B cell (primary cell): ENCODE results near the gene GPR27. TPM values are rescaled to one million over a fixed set of nuclear protein-coding genes. Genes with fewer than 3 reads are reported as not detected.

Experiments
- ATAC-seq: fragments of 200-7000 bp; cut with Tn5 transposase; one replicate; pipeline ENCODE4 v1.10.0; 2021; ENCODE audit warnings: low read depth, mild to moderate bottlenecking, moderate number of reproducible peaks, moderate library complexity
- CTCF ChIA-PET: fragments of 350-600 bp; sonication (Branson Sonifier 250); formaldehyde crosslinking; loops from one replicate; lab custom pipeline; 2021; ENCODE audit warnings: antibody characterized with exemption, inconsistent platforms; lab: Charles Lee
- POLR2A ChIA-PET: fragments of 350-600 bp; sonication (Branson Sonifier 250); formaldehyde crosslinking; loops from one replicate; lab custom pipeline; 2021; ENCODE audit warnings: antibody characterized with exemption; lab: Charles Lee
- DNase-seq: peaks from one replicate; pipeline ENCODE4 v3.0.0; 2013
- H2AFZ ChIP-seq: 2 replicates; pipeline ENCODE4 v1.6.1; 2012; ENCODE audit warnings: mild to moderate bottlenecking, low read depth, low read length; ENCODE audit not compliant: insufficient read depth, poor library complexity, severe bottlenecking
- H3K27ac ChIP-seq, 2 donors: 1 replicate in 1 of 2; 2 replicates in 1 of 2; pipeline ENCODE4 v1.5.1; 2012 to 2013; ENCODE audit warnings: low read length in 2 of 2, mild to moderate bottlenecking in 2 of 2, moderate library complexity in 1 of 2
- H3K27me3 ChIP-seq, 4 experiments: fragments of 200-600 bp in 1 of 4; sonication (generic) in 1 of 4; replicated peaks in 1 of 4; 1 replicate in 2 of 4; 2 replicates in 2 of 4; pipeline versions ENCODE4 v1.6.1 to v1.7.0; 2013 to 2016; ENCODE audit warnings: low read length in 3 of 4, mild to moderate bottlenecking in 2 of 4, mixed read lengths in 1 of 4, moderate library complexity in 1 of 4; ENCODE audit not compliant: insufficient read depth in 4 of 4, control insufficient read depth in 3 of 4; ENCODE audit errors: control extremely low read depth in 1 of 4
- H3K36me3 ChIP-seq, 2 experiments: replicated peaks in 1 of 2; 1 replicate in 1 of 2; 2 replicates in 1 of 2; pipeline versions ENCODE4 v1.6.1 to v1.7.1; 2013; ENCODE audit warnings: low read length in 1 of 2; ENCODE audit not compliant: insufficient read depth in 2 of 2, control insufficient read depth in 1 of 2; ENCODE audit errors: control extremely low read depth in 1 of 2, extremely low read depth in 1 of 2
- H3K4me1 ChIP-seq, 2 donors: fragments of 200-600 bp in 1 of 2; sonication (generic) in 1 of 2; 1 replicate in 1 of 2; 2 replicates in 1 of 2; pipeline versions ENCODE4 v1.5.1 to v1.6.1; 2013 to 2017; ENCODE audit warnings: low read length in 2 of 2; ENCODE audit not compliant: control insufficient read depth in 2 of 2, insufficient read depth in 2 of 2
- H3K4me2 ChIP-seq: replicated peaks from 2 replicates; pipeline ENCODE3; 2012; ENCODE audit warnings: mild to moderate bottlenecking, low read depth, low read length; ENCODE audit not compliant: poor library complexity, severe bottlenecking
- H3K4me3 ChIP-seq, 5 experiments: fragments of 200-600 bp in 1 of 5; sonication (generic) in 1 of 5; 1 replicate in 3 of 5; 2 replicates in 2 of 5; pipeline versions ENCODE4 v1.5.1 to v1.7.0; 2011 to 2016; ENCODE audit warnings: low read length in 4 of 5, mild to moderate bottlenecking in 4 of 5, low read depth in 2 of 5, control low read depth in 1 of 5, moderate library complexity in 1 of 5; ENCODE audit not compliant: insufficient read depth in 1 of 5; ENCODE audit errors: control extremely low read depth in 1 of 5, extremely low read depth in 1 of 5
- H3K79me2 ChIP-seq: fragments of 200-600 bp; sonication (generic); one replicate; pipeline ENCODE4 v1.6.0; 2016; ENCODE audit warnings: low read length; ENCODE audit not compliant: control insufficient read depth, insufficient read depth
- H3K9ac ChIP-seq: fragments of 200-600 bp; sonication (generic); 2 replicates; pipeline ENCODE4 v1.6.1; 2017; ENCODE audit warnings: mild to moderate bottlenecking, low read length, moderate library complexity
- H3K9me3 ChIP-seq, 3 donors: one replicate each; pipeline versions ENCODE4 v1.6.1 to v1.7.1; 2013; ENCODE audit warnings: low read length in 2 of 3; ENCODE audit not compliant: control insufficient read depth in 2 of 3, insufficient read depth in 1 of 3; ENCODE audit errors: control extremely low read depth in 1 of 3
- H4K20me1 ChIP-seq: 2 replicates; pipeline ENCODE4 v1.6.0; 2012; ENCODE audit warnings: mild to moderate bottlenecking, low read length; ENCODE audit not compliant: insufficient read depth, control insufficient read depth, poor library complexity, severe bottlenecking
- H3K27ac Mint-ChIP-seq: one replicate; pipeline ENCODE4 v1.8.0; 2021; ENCODE audit warnings: mixed read lengths
- H3K27me3 Mint-ChIP-seq: one replicate; pipeline ENCODE4 v1.8.0; 2021; ENCODE audit warnings: mixed read lengths
- H3K4me1 Mint-ChIP-seq: one replicate; pipeline ENCODE4 v1.8.0; 2021; ENCODE audit warnings: mixed read lengths
- H3K4me3 Mint-ChIP-seq: one replicate; pipeline ENCODE4 v1.8.0; 2021; ENCODE audit warnings: mixed read lengths
- H3K9me3 Mint-ChIP-seq: one replicate; pipeline ENCODE4 v1.8.0; 2022; ENCODE audit warnings: mixed read lengths; ENCODE audit not compliant: insufficient read depth
- CTCF ChIP-seq: fragments of 200-600 bp; IDR thresholded peaks from one replicate; pipeline ENCODE4 v1.8.0; 2022; ENCODE audit warnings: antibody characterized with exemption, mild to moderate bottlenecking
- EZH2 ChIP-seq: IDR thresholded peaks from 2 replicates; pipeline ENCODE4 v1.6.1; 2012; ENCODE audit warnings: borderline replicate concordance, low read depth, mild to moderate bottlenecking, moderate library complexity, low read length; ENCODE audit not compliant: insufficient read depth, poor library complexity, severe bottlenecking
- WGBS: methylation state at CpG from one replicate; pipeline ENCODE4 v1.1.5; 2013; ENCODE audit warnings: missing lambda C conversion rate; ENCODE audit not compliant: insufficient coverage; 5-methylcytosine and 5-hydroxymethylcytosine counted together
- intact Hi-C: fragments of 100-400 bp; cut with micrococcal nuclease; formaldehyde crosslinking; loops from one replicate; pipeline ENCODE4 v1.10.0; 2022
- polyA plus RNA-seq: library from polyadenylated mRNA; depleted of rRNA; stranded (reverse); fragments of >200 nt; gene quantifications from 2 replicates; pipeline ENCODE4 v1.2.3, GENCODE V29; 2012
- total RNA-seq, 2 donors: library from RNA; stranded (reverse); fragments of 120-200 nt in 1 of 2; gene quantifications; 1 replicate in 1 of 2; 2 replicates in 1 of 2; pipeline versions ENCODE4 v1.2.3 to v1.2.4, GENCODE V29; 2013 to 2022

The GPR27 gene
- total and polyA plus RNA-seq, 2 donors (not counting 1 experiment from before 2014, with no cell fraction given): 0.04 TPM; not detected in 1

- no peak for DNase-seq
- Mint-ChIP-seq H3K4me3 (no peak overlapping the region), H3K4me1 (peaks cover 27% of the 10 kb centered on the region), H3K27me3 (peaks cover 10% of the 10 kb centered on the region), H3K9me3 (no peaks in the 10 kb centered on the region), H3K27ac (no peak overlapping the region)
- ATAC-seq: no peak
- Histone ChIP-seq H3K9me3 (no peaks in the 10 kb centered on the region), H3K79me2 (no peaks in the 10 kb centered on the region), H3K4me1 (peaks cover 18 to 25% of the 10 kb centered on the region in 2 donors), H3K4me3 (no peak overlapping the region), H3K4me2 (no peak overlapping the region), H3K27me3 (peaks cover 0 to 25% (median 0%) of the 10 kb centered on the region in 4 experiments), H3K27ac (no peak overlapping the region), H3K9ac (no peak overlapping the region), H3K36me3 (no peaks in the 10 kb centered on the region), H2AFZ (no peak overlapping the region), H4K20me1 (no peaks in the 10 kb centered on the region)
- CTCF ChIA-PET: interaction anchor here (0.8 to 7.9 kb wide), 11 partner anchors 8 to 1358 kb away, joined by 3 to 120 read pairs (median 3); no protein-coding TSS in a partner anchor
- POLR2A ChIA-PET: no interaction called here
- TF ChIP-seq EZH2 (no peak), CTCF (no peak)
- intact Hi-C loops: loop anchor here (10.0 kb wide), 2 partner anchors 376 to 1266 kb away; partner anchors contain the start of gene PPP4R2
- 75% methylated on average over 1 of the region's 4 CpGs for WGBS
Observed at GRCh38 chr3:71728632-71729342, 24.9 kb upstream of the GPR27 start.

DNA sequence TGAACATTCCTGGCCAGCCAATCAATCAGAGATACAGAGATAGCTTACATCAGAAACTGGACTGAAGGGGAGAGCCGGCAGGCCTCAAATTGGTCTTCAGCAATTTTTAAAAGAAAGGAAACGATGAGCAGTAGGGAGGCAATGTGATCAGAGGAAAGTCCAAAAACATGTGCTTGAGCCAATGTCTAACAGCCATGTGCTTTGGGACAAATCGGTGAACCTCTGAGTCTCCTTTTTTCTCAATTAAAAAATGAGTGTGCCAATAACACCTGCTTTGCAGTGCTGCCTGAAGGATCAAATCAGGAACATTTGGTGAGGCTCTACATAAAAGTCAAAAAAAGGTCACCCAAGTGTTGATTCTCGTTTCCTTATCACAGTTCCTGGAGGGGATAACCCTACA, 21.0 kb upstream of the GPR27 start:
- H2AFZ ChIP-seq: no peak overlapping the region
- H3K9me3 ChIP-seq: peaks cover 0 to 4% (median 3%) of the 10 kb centered on the region in 3 donors
- no peaks in the 10 kb centered on the region for H3K36me3 ChIP-seq
- Mint-ChIP-seq H3K27ac (no peak overlapping the region), H3K27me3 (peaks cover 38% of the 10 kb centered on the region), H3K9me3 (peaks cover 2% of the 10 kb centered on the region), H3K4me1 (peaks cover 9% of the 10 kb centered on the region), H3K4me3 (no peak overlapping the region)
- DNase-seq: no peak
- CTCF ChIA-PET: interaction anchor here (1.3 to 7.9 kb wide), 2 partner anchors 142 to 1088 kb away, joined by 3 to 120 read pairs; no protein-coding TSS in a partner anchor
- no peaks in the 10 kb centered on the region for H3K79me2 ChIP-seq
- peaks cover 0 to 15% (median 3%) of the 10 kb centered on the region in 4 experiments for H3K27me3 ChIP-seq
- H3K9ac ChIP-seq: no peak overlapping the region
- WGBS: 88% methylated on average over 2 of the region's 4 CpGs
- no peak for ATAC-seq
- H3K4me1 ChIP-seq: peaks cover 0 to 5% of the 10 kb centered on the region in 2 donors
- TF ChIP-seq EZH2 (no peak), CTCF (no peak)
- H4K20me1 ChIP-seq: no peaks in the 10 kb centered on the region
- no peak overlapping the region for H3K4me3 ChIP-seq
- POLR2A ChIA-PET: no interaction called here
- H3K27ac ChIP-seq: no peak overlapping the region
- no peak overlapping the region for H3K4me2 ChIP-seq
- intact Hi-C loops: no loop called here
